Loucy (cell line): ENCODE results near the gene COX7A2.

ENCODE experiments used
- EZH2phosphoT487 ChIP-seq: fragments of 200-600 bp; IDR thresholded peaks from 2 replicates; pipeline ENCODE4 v1.6.1; 2018; ENCODE audit warnings: antibody characterized with exemption, mild to moderate bottlenecking, moderate library complexity, borderline replicate concordance
- TF ChIP-seq, protein P1 (sequence below): fragments of 200-600 bp; sonication (generic); conservative IDR thresholded peaks from 2 replicates; pipeline ENCODE4 v1.5.1; 2014; ENCODE audit warnings: mild to moderate bottlenecking, antibody characterized with exemption, low read length

GRCh38 chr6:75263401-75263750 lies 19.8 kb upstream of the COX7A2 start:
- TF ChIP-seq, protein P1, sequence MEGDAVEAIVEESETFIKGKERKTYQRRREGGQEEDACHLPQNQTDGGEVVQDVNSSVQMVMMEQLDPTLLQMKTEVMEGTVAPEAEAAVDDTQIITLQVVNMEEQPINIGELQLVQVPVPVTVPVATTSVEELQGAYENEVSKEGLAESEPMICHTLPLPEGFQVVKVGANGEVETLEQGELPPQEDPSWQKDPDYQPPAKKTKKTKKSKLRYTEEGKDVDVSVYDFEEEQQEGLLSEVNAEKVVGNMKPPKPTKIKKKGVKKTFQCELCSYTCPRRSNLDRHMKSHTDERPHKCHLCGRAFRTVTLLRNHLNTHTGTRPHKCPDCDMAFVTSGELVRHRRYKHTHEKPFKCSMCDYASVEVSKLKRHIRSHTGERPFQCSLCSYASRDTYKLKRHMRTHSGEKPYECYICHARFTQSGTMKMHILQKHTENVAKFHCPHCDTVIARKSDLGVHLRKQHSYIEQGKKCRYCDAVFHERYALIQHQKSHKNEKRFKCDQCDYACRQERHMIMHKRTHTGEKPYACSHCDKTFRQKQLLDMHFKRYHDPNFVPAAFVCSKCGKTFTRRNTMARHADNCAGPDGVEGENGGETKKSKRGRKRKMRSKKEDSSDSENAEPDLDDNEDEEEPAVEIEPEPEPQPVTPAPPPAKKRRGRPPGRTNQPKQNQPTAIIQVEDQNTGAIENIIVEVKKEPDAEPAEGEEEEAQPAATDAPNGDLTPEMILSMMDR: no peak
- TF ChIP-seq EZH2phosphoT487: no peak
